Left ventricle myocardium inferior (tissue), 1 donor: Measurements from ENCODE around the gene DEFB127. TPM values are rescaled to one million over a fixed set of nuclear protein-coding genes. Genes with fewer than 3 reads are reported as not detected.
"Not testable (repeated sequence)": the region's sequence is repeated elsewhere in the genome, so short reads cannot be mapped to it uniquely, and the experiment has no call there.

Source experiments
- DNase-seq: peaks from one replicate; pipeline ENCODE4 v3.0.0-alpha.2; 2020
- H3K27ac ChIP-seq: fragments of 200-600 bp; replicated peaks from 2 replicates; pipeline ENCODE4 v1.8.0; 2021
- H3K27me3 ChIP-seq: fragments of 200-600 bp; 2 replicates; pipeline ENCODE4 v1.8.0; 2021; ENCODE audit warnings: low read depth
- H3K36me3 ChIP-seq: fragments of 200-600 bp; 2 replicates; pipeline ENCODE4 v1.8.0; 2021
- H3K4me1 ChIP-seq: fragments of 200-600 bp; 2 replicates; pipeline ENCODE4 v1.8.0; 2021
- H3K4me3 ChIP-seq: fragments of 200-600 bp; 2 replicates; pipeline ENCODE4 v1.8.0; 2021; ENCODE audit warnings: mild to moderate bottlenecking, moderate library complexity
- H3K9me3 ChIP-seq: fragments of 200-600 bp; replicated peaks from 2 replicates; pipeline ENCODE4 v1.8.0; 2021
- intact Hi-C: fragments of 100-400 bp; cut with micrococcal nuclease; formaldehyde crosslinking; loops from one replicate; pipeline ENCODE4 v1.11.0; 2022
- long read RNA-seq: library from polyadenylated mRNA; unstranded; transcript quantifications from one replicate; pipeline ENCODE4 v2.0.0, GENCODE V29; 2021
- total RNA-seq: library from RNA; stranded (reverse); fragmentation: NEBNext Ultra II Directional; extraction: Animal tissue kit (Norgen Biotek cat#: 25700); gene quantifications from one replicate; pipeline ENCODE4 v1.2.1, GENCODE V29; 2021
- TF ChIP-seq, protein P1 (sequence below): fragments of 200-600 bp; IDR thresholded peaks from 2 replicates; pipeline ENCODE4 v1.8.0; 2021; ENCODE audit warnings: antibody characterized with exemption, mild to moderate bottlenecking, borderline replicate concordance
- donor health status: DM: no; HTN: yes; CAD: no; lungs with severe emphysema.

The DEFB127 gene, protein sequence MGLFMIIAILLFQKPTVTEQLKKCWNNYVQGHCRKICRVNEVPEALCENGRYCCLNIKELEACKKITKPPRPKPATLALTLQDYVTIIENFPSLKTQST
- total RNA-seq = not detected
- long read RNA-seq = 0 reads

DNA sequence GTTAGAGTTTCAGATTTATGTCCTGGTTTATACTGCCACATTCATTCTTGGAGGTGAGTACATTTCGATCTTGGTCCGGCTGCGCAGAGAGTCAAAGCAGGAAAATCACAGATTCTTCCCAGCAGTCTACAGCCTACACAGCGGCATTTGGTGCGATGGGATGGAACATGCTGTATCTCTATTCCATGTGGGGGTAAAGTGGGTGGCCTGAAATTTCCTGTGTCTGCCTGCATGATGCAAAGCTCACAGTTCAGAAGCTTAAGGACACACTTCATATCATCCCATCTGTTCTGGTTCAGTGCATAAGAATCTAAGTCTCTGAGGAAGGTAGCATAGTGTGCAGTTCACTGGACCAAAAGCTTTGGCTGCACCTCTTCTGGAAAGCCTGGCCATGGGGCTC is at the start of gene DEFB127:
Gene DEFB127, plus strand, starts transcription at position 301 of the 400 bp plus-strand sequence. Its CDS starts 91 bp downstream, at position 392.
- Histone ChIP-seq H3K9me3 (no peaks in the 10 kb centered on the region), H3K36me3 (no peaks in the 10 kb centered on the region), H3K4me1 (no peaks in the 10 kb centered on the region), H3K27me3 (peaks cover 32% of the 10 kb centered on the region), H3K27ac (no peak within 1 kb of the TSS), H3K4me3 (no peak within 1 kb of the TSS)
- TF ChIP-seq, protein P1, sequence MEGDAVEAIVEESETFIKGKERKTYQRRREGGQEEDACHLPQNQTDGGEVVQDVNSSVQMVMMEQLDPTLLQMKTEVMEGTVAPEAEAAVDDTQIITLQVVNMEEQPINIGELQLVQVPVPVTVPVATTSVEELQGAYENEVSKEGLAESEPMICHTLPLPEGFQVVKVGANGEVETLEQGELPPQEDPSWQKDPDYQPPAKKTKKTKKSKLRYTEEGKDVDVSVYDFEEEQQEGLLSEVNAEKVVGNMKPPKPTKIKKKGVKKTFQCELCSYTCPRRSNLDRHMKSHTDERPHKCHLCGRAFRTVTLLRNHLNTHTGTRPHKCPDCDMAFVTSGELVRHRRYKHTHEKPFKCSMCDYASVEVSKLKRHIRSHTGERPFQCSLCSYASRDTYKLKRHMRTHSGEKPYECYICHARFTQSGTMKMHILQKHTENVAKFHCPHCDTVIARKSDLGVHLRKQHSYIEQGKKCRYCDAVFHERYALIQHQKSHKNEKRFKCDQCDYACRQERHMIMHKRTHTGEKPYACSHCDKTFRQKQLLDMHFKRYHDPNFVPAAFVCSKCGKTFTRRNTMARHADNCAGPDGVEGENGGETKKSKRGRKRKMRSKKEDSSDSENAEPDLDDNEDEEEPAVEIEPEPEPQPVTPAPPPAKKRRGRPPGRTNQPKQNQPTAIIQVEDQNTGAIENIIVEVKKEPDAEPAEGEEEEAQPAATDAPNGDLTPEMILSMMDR = no peak
- DNase-seq = no peak
- intact Hi-C loops = no loop called here

DNA sequence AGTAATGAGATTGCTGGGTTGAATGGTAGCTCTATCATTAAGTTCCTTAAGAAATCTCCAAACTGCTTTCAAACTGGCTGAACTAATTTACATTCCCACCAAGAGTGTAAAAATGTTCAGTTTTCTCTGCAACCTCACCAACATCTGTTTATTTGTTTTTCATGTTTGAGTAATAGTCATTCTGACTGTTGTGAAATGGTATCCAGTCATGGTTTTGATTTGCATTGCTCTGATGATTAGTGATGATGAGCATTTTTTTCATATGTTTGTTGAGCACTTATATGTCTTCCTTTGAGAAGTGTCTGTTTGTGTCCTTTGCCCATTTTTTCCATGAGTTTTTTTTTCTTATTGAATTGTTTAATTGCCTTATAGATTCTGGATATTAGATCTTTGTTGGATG is 44.9 kb upstream of the DEFB127 start:
- Histone ChIP-seq H3K27ac (no peak overlapping the region), H3K4me1 (no peaks in the 10 kb centered on the region), H3K36me3 (no peaks in the 10 kb centered on the region), H3K4me3 (no peak overlapping the region), H3K27me3 (peaks cover 14% of the 10 kb centered on the region), H3K9me3 (peaks cover 8% of the 10 kb centered on the region)
- TF ChIP-seq, protein P1 = no peak
- intact Hi-C loops = no loop called here
- no peak for DNase-seq

DNA sequence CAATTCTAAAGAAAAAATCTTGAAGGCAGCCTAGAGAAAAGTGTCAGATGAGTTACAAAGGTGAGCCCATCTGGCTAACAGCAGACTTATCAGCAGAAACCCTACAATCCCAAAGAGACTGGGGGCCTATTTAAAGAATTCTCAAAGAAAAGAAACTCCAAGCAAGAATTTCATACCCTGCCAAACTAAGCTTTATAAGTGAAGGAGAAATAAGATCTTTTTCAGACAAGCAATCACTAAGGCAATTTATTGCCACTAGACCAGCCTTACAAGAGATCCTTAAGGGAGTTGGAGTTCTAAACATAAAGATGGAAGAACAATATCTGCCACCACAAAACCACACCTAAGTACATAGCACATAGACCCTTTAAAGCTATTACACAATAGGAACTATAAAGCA is 39.7 kb upstream of the DEFB127 start:
- Histone ChIP-seq H3K36me3 (no peaks in the 10 kb centered on the region), H3K27me3 (peaks cover 37% of the 10 kb centered on the region), H3K27ac (no peak overlapping the region), H3K9me3 (peaks cover 19% of the 10 kb centered on the region), H3K4me3 (no peak overlapping the region), H3K4me1 (no peaks in the 10 kb centered on the region)
- intact Hi-C loops = no loop called here
- DNase-seq = no peak
- TF ChIP-seq, protein P1 = no peak

DNA sequence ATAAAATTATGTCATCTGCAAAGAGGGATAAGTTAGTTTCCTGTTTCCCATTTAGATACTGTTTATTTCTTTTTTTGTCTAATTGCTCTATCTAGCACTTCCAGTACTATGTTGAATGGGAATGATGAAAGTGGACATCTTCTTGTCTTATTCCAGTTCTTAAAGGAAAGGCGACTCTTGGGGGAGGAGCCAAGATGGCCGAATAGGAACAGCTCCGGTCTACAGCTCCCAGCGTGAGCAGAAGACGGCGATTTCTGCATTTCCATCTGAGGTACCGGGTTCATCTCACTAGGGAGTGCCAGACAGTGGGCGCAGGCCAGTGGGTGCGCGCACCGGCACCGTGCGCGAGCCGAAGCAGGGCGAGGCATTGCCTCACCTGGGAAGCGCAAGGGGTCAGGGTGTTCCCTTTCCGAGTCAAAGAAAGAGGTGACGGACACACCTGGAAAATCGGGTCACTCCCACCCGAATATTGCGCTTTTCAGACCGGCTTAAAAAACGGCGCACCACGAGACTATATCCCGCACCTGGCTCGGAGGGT is 27.4 kb upstream of the DEFB127 start:
- H3K4me1 ChIP-seq, H3K4me3 ChIP-seq, H3K9me3 ChIP-seq, H3K27ac ChIP-seq, H3K36me3 ChIP-seq, DNase-seq, intact Hi-C loops: not testable (repeated sequence)
- H3K27me3 ChIP-seq = peaks cover 11% of the 10 kb centered on the region

DNA sequence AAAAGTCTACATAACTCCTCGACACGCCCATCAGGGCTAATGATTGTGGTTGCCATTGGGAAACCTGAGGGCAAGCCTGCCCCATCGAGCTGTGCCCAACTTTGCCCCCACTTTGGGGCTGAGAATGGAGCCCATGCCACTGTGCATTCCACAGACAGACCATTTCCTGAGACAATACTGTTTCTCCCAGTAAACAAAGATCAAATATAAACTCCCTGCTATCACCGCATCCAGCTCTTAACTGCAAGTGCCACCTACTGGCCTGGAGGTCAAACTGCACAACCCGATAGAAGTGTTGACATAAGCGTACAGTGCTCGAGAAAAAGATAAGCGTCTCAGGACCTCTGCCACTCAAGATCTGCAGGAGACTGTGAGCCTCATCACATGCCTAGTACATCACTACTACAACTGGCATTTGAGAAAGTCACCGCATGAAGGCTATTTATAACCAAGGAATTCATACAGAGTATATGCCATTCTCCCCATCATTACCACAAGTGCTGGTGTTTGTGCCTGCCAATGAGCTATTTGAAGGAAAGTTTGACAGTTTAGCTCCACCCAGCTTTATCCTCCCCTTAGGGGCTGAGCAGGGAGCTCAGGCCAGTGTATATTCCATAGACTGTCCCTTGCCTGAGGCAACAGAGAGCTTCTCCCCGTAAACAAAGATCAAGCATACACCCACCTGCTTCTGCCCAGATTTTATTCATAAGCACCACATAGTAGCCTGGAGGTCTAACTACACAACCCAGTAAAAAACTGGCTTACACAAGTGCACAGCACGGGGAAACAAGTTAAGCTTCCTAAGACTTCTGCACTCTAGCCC is 19.4 kb upstream of the DEFB127 start:
- H3K27me3 ChIP-seq = peaks cover 38% of the 10 kb centered on the region
- H3K27ac ChIP-seq = no peak overlapping the region
- H3K4me3 ChIP-seq = no peak overlapping the region
- no peak for DNase-seq
- H3K36me3 ChIP-seq = no peaks in the 10 kb centered on the region
- TF ChIP-seq, protein P1 = peak; percentile 7
- peaks cover 6% of the 10 kb centered on the region for H3K9me3 ChIP-seq
- intact Hi-C loops = no loop called here
- no peaks in the 10 kb centered on the region for H3K4me1 ChIP-seq

DNA sequence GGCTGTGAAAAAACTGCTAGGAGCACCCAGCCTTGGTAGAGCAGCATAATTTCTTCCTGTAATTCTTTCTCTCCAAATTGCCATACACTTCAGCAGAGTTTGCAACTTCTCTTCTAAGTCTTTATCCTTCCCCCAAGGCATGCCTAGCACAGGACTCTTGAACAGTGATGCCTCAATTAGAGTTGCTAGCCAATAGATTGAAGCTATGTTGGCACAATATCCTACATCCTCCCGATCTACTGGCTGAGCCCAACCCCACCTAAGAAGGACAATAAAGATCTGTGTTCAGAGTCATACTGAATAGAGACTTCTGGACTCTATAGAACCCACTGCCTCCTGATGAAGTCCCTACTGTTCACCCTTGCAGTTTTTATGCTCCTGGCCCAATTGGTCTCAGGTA is 15.0 kb upstream of the DEFB127 start, which contains the start of gene DEFB126:
Gene DEFB126, plus strand, starts transcription at position 301 of the 400 bp plus-strand sequence. Its CDS starts 39 bp downstream, at position 340.
- Histone ChIP-seq H3K4me1 (no peaks in the 10 kb centered on the region), H3K9me3 (no peaks in the 10 kb centered on the region), H3K36me3 (no peaks in the 10 kb centered on the region), H3K4me3 (no peak within 1 kb of the TSS), H3K27ac (no peak within 1 kb of the TSS), H3K27me3 (peaks cover 66% of the 10 kb centered on the region)
- TF ChIP-seq, protein P1 = no peak
- intact Hi-C loops = no loop called here
- no peak for DNase-seq
